Retinal pigment epithelial cell (primary cell): ENCODE data around the gene ENKUR.
A peak's percentile ranks its signal among the peaks of the same experiment; 100 is the strongest.
"Not testable (repeated sequence)": the region's sequence is repeated elsewhere in the genome, so short reads cannot be mapped to it uniquely, and the experiment has no call there.

Source experiments
- DNase-seq: peaks from one replicate; pipeline ENCODE4 v3.0.0-alpha.2; 2010; ENCODE audit warnings: low read depth
- H3K4me3 ChIP-seq: 2 replicates; pipeline ENCODE4 v1.5.1; 2011; ENCODE audit warnings: mild to moderate bottlenecking, low read length, control low read depth, moderate library complexity
- TF ChIP-seq, protein P1 (sequence below): conservative IDR thresholded peaks from 2 replicates; pipeline ENCODE4 v1.5.1; 2011; ENCODE audit warnings: low read depth, low read length, control low read depth, inconsistent platforms

ENKUR gene

DNA sequence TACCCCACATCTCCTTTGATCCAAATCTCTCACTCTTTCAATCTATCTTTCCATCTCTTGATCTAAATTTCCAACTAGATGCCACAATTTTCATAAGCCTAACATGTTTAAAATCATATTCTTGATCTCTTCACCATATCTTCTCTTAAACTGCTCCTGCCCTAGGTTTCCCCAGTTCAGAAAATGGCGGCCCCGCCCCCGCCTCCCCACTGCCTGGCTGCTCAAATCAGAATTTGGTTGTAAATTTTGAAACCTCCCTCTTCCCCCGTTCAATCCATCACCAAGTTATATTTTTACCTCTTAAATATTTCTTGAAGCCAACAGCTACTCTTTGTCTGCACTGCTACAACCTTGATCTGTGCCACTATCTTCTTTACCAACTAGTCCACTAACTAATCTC, 36.3 kb downstream of the ENKUR start:
- H3K4me3 ChIP-seq = no peak overlapping the region
- TF ChIP-seq, protein P1, sequence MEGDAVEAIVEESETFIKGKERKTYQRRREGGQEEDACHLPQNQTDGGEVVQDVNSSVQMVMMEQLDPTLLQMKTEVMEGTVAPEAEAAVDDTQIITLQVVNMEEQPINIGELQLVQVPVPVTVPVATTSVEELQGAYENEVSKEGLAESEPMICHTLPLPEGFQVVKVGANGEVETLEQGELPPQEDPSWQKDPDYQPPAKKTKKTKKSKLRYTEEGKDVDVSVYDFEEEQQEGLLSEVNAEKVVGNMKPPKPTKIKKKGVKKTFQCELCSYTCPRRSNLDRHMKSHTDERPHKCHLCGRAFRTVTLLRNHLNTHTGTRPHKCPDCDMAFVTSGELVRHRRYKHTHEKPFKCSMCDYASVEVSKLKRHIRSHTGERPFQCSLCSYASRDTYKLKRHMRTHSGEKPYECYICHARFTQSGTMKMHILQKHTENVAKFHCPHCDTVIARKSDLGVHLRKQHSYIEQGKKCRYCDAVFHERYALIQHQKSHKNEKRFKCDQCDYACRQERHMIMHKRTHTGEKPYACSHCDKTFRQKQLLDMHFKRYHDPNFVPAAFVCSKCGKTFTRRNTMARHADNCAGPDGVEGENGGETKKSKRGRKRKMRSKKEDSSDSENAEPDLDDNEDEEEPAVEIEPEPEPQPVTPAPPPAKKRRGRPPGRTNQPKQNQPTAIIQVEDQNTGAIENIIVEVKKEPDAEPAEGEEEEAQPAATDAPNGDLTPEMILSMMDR = no peak
- no peak for DNase-seq

DNA sequence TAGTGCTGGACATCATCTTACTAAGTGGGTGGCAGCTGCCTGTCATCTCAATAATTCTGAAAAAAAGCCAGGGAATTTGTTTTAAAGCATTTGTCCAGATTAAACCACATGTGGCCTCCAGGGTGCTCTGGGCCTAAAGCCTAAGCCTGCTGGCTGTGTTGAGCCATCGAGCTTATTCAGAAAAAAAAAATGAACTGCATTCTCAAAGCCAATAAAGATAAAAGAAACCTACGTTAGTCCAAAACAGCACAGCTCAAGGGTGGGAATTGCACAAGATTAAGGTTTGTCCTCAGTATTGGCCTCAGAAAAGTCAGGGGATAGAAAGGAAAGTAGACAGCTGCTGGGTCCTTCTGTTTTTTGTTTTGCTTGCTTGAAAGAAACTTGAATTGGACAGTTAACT, 41.0 kb downstream of the ENKUR start:
- TF ChIP-seq, protein P1 = peak; percentile 37
- no peak overlapping the region for H3K4me3 ChIP-seq
- DNase-seq = no peak

DNA sequence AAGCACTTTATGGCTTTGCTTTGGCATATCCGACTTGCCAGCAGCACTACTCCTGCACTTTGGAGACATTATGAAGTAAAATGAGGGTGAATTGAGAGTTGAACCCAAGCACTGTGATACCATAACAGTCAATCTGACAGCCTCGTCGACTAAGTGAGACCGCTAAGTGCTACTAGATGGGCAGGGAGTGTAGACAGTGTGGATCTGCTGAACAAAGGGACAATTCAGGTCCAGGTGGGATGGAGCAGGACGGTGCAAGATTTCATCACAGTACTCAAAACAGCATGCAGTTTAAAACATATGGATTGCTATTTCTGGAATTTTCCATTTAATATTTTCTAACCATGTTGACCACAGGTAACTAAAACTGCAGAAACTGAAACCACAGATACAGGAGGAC, 42.8 kb downstream of the ENKUR start:
- H3K4me3 ChIP-seq = no peak overlapping the region
- TF ChIP-seq, protein P1 = no peak

DNA sequence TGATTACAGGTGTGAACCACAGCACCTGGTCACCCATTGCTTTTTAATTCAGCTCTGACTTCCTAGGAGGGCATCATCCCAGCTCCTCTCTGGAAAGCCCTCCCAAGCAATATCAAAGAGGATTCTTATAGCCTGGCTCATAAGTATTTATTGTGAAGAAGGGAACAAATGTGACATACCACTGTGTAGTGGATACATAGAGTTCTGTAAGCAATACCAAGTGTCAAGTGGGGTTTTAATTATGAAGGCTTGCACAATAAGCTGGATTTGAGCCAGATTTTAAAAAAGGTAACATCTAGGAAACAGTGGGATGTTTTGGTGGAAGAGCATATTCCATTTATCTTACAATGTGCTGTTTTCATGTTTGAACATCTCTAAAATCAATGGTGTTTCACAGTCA, 44.6 kb downstream of the ENKUR start:
- H3K4me3 ChIP-seq = no peak overlapping the region
- no peak for DNase-seq
- TF ChIP-seq, protein P1 = no peak

More for the DNA sequence above, 42.8 kb downstream of the ENKUR start:
- no peak for DNase-seq

DNA sequence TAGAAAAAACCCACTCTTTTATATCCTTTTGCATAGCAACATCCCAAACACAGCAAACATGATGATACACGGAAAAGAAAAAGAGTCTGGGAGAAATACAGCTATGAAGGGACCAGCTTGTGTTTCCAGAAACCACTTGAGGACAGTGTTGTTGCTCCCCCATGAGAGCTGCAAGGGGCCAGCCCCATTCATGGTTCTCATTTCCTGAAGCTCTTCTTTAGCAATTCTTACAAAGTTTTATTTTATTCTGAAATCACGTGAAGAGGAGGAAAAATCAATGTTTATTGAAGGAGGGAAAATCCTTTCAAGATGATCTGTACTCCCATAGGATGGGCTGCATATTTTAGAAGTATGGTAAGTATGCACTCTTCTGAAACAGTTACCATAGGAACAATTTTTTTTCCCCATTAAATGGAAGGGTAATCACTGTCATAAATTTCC, 46.1 kb downstream of the ENKUR start:
- TF ChIP-seq, protein P1 = no peak
- DNase-seq = no peak
- no peak overlapping the region for H3K4me3 ChIP-seq

DNA sequence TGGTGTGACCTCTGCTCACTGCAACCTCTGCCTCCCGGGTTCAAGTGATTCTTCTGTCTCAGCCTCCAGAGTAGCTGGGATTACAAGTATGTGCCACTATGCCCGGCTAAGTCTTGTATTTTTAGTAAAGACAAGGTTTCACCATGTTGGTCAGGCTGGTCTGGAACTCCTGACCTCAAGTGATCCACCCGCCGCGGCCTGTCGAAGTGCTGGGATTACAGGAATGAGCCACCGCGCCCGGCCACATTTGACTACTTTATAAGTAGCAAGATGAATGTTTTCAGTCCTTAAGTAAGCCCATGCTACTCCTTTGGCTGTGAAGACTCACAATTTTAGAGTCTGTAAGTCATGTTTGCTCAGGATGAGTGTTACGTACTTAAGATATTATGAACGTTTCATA, 47.0 kb downstream of the ENKUR start:
- not testable (repeated sequence) for DNase-seq

DNA sequence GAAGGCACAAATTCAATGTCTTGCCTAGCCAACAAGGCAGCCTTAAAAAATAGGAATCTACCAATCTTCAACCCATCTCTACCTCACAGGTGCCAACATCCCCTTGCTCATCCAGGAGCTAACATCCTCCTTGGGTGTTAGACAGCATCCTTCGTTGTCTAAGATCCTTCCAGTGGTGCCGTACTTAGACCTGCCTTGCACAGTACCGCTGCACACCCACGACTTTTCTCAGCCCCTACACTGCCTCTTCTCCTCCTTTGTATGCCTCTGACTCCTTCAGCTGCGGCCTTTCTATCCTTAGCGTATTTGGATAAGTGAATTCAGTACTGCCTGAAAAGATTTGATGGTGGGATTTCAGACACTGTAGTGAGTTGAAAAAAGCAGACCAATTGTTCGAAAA, 47.6 kb downstream of the ENKUR start:
- no peak overlapping the region for H3K4me3 ChIP-seq
- no peak for DNase-seq
- TF ChIP-seq, protein P1 = no peak

More for the DNA sequence above, 47.0 kb downstream of the ENKUR start:
- not testable (repeated sequence) for H3K4me3 ChIP-seq

DNA sequence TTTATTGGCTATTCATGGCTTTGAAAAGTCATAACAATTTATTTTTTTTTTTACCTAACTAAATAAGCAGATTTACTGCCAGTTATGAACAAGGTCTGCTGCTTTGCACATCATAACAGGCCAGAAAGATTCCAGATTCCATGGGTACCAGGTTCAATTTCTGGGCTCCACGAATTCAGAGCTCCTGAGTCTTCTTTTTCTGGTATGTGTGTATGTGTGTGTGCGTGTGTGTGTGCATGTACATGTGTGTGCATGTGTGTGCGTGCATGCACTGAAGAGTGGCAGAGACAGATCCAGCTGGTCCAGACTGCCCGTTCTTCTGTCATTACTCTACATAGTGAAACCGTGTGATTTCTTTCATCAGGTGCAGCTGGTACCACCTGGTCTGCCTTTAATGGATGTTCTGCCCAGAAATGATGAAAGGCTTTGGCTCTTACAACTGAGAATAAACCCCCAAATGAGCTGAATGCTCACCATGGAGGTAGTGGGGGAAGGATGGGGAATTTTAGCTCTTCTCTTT, 48.9 kb downstream of the ENKUR start:
- DNase-seq = no peak
- TF ChIP-seq, protein P1 = no peak
- H3K4me3 ChIP-seq = no peak overlapping the region
